NCI-H1930 (cell line): ENCODE measurements around the gene ZNF729.
"Not testable (repeated sequence)": the region's sequence is repeated elsewhere in the genome, so short reads cannot be mapped to it uniquely, and the experiment has no call there.

Experiments used
- DNase-seq, 2 experiments: peaks; one replicate each; lab custom pipeline; 2025; lab: John Stamatoyannopoulos, UW

Gene ZNF729

GRCh38 chr19:22286151-22286810 lies at the start of gene ZNF729:
TSS of gene ZNF729 (plus strand) at chr19:22286441. CDS start at chr19:22286526, 85 bp downstream.
- no peak for DNase-seq

DNA sequence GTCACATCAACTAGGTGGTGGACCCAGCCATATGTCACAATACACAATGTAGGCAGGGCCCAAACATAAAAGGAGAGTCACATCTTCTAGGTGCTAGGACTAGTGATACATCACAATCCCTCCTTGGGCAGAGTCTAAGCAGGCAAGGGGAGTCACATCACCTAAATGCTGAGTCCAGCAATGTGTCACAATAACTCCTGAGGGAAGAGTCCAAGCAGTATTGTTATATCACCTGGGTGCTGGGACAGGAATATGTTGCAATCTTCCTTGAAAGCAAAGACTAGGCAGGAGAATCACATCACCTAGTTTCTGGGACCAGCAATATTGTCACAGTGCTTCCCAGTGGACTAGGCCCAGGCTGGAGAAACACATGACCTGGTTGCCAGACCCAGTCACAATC lies 29.4 kb upstream of the ZNF729 start:
- no peak for DNase-seq

DNA sequence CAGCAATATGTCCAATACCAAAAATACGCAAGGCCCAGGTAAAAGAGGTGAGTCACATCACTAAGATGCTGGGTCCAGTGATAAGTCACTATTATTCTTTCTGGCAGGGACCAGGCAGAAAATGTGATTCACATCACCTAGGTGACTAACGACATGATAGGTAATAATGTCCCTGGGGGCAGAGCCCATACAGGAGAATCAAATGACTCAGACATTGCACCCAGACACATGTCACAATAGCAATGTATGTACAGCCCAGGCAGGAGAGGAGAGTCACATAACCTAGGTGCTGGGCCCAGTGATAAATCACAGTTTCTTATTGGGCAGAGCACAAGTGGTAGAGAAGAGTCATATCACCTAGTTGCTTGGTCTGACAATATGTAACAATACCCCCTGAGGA lies 28.9 kb upstream of the ZNF729 start:
- no peak for DNase-seq

DNA sequence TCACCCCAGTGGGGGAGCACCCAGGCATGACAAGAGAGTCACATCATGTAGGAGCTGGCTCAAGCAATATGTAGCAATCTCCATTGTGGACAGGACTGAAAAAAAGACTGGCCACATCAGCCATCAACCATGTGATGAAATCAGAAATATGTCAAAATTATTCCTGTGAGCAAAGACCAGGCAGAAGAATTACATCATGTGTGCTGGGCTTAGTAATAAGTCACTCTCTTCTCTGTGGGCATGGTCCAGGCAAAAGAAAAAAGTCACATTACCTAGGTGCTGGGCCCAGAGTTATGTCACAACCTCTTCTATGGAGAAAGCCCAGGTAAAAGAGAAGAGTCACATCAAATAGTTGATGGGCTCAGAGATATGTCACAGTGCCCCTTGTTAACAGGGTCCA lies 28.3 kb upstream of the ZNF729 start:
- no peak for DNase-seq

DNA sequence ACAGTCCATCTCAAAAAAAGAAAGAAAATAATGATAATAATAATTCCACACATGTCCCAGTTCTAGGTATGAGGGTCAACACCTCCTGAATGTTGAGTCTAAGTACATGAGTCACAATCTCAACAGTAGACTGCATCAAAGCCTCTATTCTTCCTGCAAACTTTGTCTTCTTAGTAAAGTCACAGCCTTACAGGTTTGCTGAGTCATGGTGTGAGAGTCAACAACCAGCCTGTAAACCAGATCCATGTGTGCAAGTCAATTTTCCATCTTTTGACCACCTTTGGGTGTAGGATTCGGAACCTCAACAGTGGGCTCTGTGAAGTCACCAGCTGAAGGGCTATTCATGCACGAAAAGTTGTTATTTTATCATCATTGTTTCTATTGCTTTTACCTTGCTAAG lies 25.7 kb upstream of the ZNF729 start:
- DNase-seq: no peak

- no peak for DNase-seq
Measured at GRCh38 chr19:22261596-22261995, 24.6 kb upstream of the ZNF729 start.

- DNase-seq: no peak
Measured at GRCh38 chr19:22263121-22263520, 23.1 kb upstream of the ZNF729 start.

DNA sequence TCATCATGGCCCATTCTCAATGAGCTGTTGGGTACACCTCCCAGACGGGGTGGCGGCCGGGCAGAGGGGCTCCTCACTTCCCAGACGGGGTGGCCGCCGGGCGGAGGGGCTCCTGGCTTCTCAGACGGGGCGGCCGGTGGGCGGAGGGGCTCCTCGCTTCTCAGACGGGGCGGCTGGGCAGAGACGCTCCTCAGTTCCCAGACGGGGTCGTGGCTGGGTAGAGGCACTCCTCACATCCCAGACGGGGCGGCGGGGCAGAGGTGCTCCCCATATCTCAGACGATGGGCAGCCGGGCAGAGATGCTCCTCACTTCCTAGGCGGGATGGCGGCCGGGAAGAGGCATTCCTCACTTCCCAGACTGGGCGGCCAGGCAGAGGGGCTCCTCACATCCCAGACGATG lies 35.3 kb downstream of the ZNF729 start:
- DNase-seq: not testable (repeated sequence)

DNA sequence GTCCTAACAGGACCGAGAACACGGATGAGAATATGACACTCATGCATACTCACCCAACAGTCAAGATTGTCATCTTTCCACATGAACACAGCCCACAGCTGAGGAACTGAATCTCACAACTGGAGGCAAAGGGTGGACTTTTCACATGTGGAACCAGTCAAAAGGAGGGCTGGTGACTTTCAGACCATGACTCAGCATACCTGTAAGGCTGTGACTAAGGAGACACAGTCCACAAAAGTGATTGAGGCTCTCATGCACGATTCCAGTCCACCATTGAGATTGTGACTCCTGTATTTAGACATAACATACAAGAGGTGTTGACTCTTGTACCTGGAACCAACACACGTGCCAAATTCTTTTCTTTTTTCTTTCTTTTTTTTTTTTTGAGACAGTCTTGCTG lies 40.0 kb downstream of the ZNF729 start:
- DNase-seq: no peak

- DNase-seq: no peak
Measured at GRCh38 chr19:22327321-22327720, 41.1 kb downstream of the ZNF729 start.

GRCh38 chr19:22331521-22331920 lies 45.3 kb downstream of the ZNF729 start:
- no peak for DNase-seq

GRCh38 chr19:22332924-22333323 lies 46.7 kb downstream of the ZNF729 start:
- no peak for DNase-seq

GRCh38 chr19:22335716-22336115 lies 49.5 kb downstream of the ZNF729 start:
- DNase-seq: no peak

GRCh38 chr19:22354665-22355064 lies 68.4 kb downstream of the ZNF729 start:
- DNase-seq: no peak
